Measurements from ENCODE around the gene PDE9A.
"Not testable (repeated sequence)": the region's sequence is repeated elsewhere in the genome, so short reads cannot be mapped to it uniquely, and the experiment has no call there.

PDE9A gene

DNA sequence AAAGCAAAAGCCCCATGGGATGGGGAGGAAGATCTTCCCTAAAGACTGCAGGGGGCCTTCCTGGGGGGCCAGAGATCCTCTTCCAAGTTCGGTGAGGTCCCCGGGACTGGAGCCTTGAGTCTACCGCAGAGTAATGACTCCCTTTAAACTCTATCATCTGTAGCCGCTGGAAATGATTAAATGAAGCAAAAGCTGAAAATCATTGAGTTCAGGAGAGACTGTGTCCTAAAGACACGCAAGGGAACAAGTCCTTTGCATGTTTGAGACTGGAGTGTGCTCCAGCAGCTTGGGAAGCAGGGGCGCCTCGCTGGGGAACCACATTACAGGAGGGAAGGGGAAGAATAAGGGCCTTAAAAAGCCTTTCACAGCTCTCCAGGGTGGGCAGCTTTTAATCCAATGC is 155.8 kb downstream of the PDE9A start:
- DNase-seq, result no peak

DNA sequence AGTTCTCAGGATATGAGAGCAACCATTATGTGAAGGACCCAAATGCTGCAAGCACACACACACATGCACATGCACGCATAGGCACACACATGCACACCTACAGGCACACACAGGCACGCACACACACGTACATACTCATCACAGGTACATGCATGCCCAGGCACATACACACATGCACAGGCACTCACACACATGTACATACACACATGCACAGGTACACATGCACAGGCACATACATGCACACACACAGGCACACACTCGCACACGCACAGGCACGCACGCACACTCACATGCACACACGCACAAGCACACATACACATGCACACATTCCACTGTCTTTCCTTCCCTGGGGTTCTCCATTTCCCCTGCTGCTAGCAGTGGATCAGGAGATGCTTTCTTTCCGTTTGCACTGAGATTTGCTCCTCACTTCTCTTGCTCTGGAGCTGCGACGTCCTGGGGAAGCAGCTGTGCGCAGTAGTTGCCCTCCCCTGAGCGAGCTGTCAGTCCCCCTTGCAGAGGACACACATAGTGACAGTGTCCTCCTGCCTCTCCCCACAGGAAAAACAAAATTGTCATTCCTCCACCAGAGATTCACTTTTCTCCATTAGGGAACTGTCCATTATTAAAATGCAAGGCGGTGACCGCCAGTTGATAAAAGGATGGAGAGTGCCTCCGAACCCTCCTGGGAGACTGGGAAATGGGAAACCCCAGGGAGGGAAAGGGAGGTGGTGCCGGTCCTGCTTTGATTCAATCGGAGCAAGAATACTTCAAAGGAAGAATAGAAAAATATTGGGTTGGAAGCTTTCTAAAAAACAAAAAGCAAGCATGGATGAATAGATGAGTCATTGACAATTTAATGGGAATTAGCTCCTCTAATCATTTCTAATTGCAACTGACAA is 156.4 kb downstream of the PDE9A start:
- DNase-seq, result no peak

DNA sequence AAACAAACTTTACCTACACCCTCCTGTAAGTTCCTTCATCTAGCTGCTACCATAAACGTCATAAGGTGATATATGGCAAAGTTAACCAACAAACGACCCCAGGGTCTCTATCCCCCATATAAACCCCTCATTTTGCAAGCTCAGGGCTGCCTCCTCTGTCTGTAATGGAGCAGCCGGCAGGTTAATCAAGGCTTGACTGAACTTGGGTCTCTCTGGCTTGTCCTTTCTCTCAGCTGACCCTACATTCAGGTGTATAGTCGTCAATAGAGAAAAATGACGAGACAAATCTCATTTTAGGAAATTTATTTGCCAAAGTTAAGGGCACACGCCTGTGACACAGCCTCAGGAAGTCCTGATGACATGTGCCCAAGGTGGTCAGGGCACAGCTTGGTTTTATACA is 158.5 kb downstream of the PDE9A start:
- DNase-seq, result no peak

DNA sequence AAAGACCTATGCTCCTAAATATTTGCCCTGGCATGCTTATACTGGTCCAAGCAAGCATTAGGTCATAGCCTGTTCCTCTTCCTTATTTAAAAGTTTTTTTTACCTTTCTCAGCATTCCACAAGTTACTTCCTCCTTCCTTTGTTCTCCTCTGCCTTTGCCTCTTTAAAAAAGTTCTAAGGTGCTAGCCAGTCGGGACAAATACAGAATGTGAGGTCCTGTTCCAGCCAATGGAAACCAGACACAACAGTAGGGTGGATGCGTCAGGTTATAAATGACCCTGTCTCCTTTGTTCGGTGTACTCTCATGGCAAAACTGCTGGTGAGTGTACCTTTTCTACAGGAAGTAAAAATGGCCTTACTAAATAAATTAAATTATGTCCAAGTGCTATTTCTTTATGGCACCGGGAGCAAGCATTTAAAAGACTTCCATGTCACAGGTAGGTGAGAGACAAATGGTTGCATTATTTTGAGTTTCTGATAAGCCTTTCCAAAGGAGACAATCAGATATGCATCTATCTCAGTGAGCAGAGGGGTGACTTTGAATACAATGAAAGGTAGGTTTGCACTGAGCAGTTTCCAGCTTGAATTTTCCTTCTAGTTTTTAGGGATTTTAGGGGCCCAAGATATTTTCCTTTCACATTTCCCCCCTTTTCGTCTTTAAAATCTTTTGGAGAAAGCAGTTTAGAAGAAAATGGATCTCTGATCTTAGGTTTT is 159.3 kb downstream of the PDE9A start:
- DNase-seq, result not testable (repeated sequence)

DNA sequence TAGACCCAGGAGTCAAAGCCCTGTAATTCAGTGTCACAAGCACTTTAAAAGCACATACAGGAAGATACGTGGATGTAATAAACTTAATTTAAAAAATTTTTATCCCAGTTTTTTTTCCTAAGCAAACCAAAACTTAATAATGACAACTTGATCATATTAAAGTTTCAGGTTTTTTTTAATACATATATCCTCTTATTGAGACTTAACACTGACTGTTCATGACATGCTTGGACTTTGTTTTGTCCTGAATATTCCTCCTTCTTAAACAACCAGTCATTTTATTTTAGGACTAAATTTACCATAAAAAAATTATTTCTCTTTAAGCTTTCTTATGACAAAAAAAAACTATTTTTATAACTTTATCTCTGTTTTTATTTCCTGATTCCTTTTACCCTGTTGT is 161.8 kb downstream of the PDE9A start:
- no peak for DNase-seq

DNA sequence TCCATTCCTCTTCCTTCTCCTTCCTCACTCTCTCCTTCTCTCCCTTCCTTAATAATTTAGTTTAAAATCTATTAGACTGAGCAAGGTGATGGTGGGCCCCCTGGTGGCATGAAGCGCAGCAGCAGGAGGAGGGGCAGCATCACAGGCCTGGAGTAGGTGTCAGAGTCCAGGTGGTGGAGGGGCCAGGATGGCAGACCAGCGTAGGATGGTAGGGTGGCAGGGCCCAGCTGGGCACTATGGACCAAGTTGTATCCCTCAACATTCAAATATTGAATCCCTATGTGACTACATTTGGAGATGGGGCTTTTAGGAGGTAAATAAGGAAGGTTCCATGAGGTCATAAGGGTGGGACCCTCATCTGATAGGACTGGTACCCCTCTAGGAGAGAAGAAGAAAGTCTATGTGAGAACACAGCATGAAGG is 164.9 kb downstream of the PDE9A start:
- DNase-seq, result peak; percentile 56

- no peak for DNase-seq
Observed at GRCh38 chr21:42819861-42820615, 166.6 kb downstream of the PDE9A start.

GRCh38 chr21:42820616-42821465 is 167.4 kb downstream of the PDE9A start:
- no peak for DNase-seq
